CD4-positive, alpha-beta T cell treated with Interleukin-15 for 1 hour (primary cell): ENCODE measurements around the gene KIF26A.
"Not testable (repeated sequence)": the region's sequence is repeated elsewhere in the genome, so short reads cannot be mapped to it uniquely, and the experiment has no call there.

Source experiments
- DNase-seq: peaks from one replicate; pipeline ENCODE4 v3.0.0-alpha.2; 2020

KIF26A gene

GRCh38 chr14:104195361-104195760 is 57.0 kb downstream of the KIF26A start:
- no peak for DNase-seq

GRCh38 chr14:104195878-104196277 is 57.5 kb downstream of the KIF26A start:
- DNase-seq: no peak

- DNase-seq: no peak
These were observed 58.2 kb downstream of the KIF26A start for GRCh38 chr14:104196461-104197140.

- no peak for DNase-seq
These were observed 59.3 kb downstream of the KIF26A start for GRCh38 chr14:104197449-104198247.

GRCh38 chr14:104199266-104199895 is 61.0 kb downstream of the KIF26A start:
- no peak for DNase-seq

GRCh38 chr14:104200106-104200505 is 61.7 kb downstream of the KIF26A start:
- DNase-seq: no peak

GRCh38 chr14:104200591-104200990 is 62.2 kb downstream of the KIF26A start:
- no peak for DNase-seq

- no peak for DNase-seq
These were observed 62.7 kb downstream of the KIF26A start for GRCh38 chr14:104201063-104201462.

- DNase-seq: no peak
These were observed 63.1 kb downstream of the KIF26A start for GRCh38 chr14:104201496-104201895.

- no peak for DNase-seq
These were observed 64.1 kb downstream of the KIF26A start for GRCh38 chr14:104202259-104203070.

- no peak for DNase-seq
These were observed 64.7 kb downstream of the KIF26A start for GRCh38 chr14:104203071-104203425.

GRCh38 chr14:104204660-104205149 is 66.3 kb downstream of the KIF26A start:
- DNase-seq: no peak

- DNase-seq: no peak
These were observed 67.4 kb downstream of the KIF26A start for GRCh38 chr14:104205781-104206180.

GRCh38 chr14:104206281-104206904 is 68.0 kb downstream of the KIF26A start:
- no peak for DNase-seq

GRCh38 chr14:104207142-104208014 is 69.0 kb downstream of the KIF26A start:
- DNase-seq: no peak

GRCh38 chr14:104208015-104208295 is 69.6 kb downstream of the KIF26A start:
- not testable (repeated sequence) for DNase-seq

GRCh38 chr14:104208331-104208730 is 69.9 kb downstream of the KIF26A start:
- not testable (repeated sequence) for DNase-seq

GRCh38 chr14:104209071-104209470 is 70.7 kb downstream of the KIF26A start:
- not testable (repeated sequence) for DNase-seq

GRCh38 chr14:104209985-104210816 is 71.8 kb downstream of the KIF26A start:
- DNase-seq: no peak

- no peak for DNase-seq
These were observed 72.4 kb downstream of the KIF26A start for GRCh38 chr14:104210817-104211195.

GRCh38 chr14:104211215-104211614 is 72.8 kb downstream of the KIF26A start:
- no peak for DNase-seq
